HCEC 1CT (cell line): ENCODE data around the gene MUSK.
A peak's percentile ranks its signal among the peaks of the same experiment; 100 is the strongest.
"Not testable (repeated sequence)": the region's sequence is repeated elsewhere in the genome, so short reads cannot be mapped to it uniquely, and the experiment has no call there.

Experiments used
- DNase-seq: peaks from one replicate; pipeline ENCODE4 v3.0.0-alpha.2; 2017

Gene MUSK

GRCh38 chr9:110812886-110813285 lies 144.3 kb downstream of the MUSK start:
- DNase-seq = no peak

GRCh38 chr9:110814159-110814558 lies 145.6 kb downstream of the MUSK start:
- no peak for DNase-seq

GRCh38 chr9:110815361-110815760 lies 146.8 kb downstream of the MUSK start:
- no peak for DNase-seq

GRCh38 chr9:110820381-110820780 lies 151.8 kb downstream of the MUSK start:
- no peak for DNase-seq

GRCh38 chr9:110821064-110821463 lies 152.5 kb downstream of the MUSK start:
- DNase-seq = no peak

- DNase-seq = not testable (repeated sequence)
Measured at GRCh38 chr9:110825129-110825528, 156.5 kb downstream of the MUSK start.

- DNase-seq = no peak
Measured at GRCh38 chr9:110825950-110826349, 157.4 kb downstream of the MUSK start.

GRCh38 chr9:110826400-110826799 lies 157.8 kb downstream of the MUSK start:
- DNase-seq = not testable (repeated sequence)

- peak; percentile 64 for DNase-seq
Measured at GRCh38 chr9:110828264-110828663, 159.7 kb downstream of the MUSK start.

- DNase-seq = no peak
Measured at GRCh38 chr9:110830495-110830894, 161.9 kb downstream of the MUSK start.

- peak; percentile 71 for DNase-seq
Measured at GRCh38 chr9:110832926-110833325, 164.3 kb downstream of the MUSK start.

- peak; percentile 93 for DNase-seq
Measured at GRCh38 chr9:110835404-110835803, 166.8 kb downstream of the MUSK start.

- peak; percentile 36 for DNase-seq
Measured at GRCh38 chr9:110835859-110836271, 167.3 kb downstream of the MUSK start.

- no peak for DNase-seq
Measured at GRCh38 chr9:110837401-110838005, 168.9 kb downstream of the MUSK start.

- no peak for DNase-seq
Measured at GRCh38 chr9:110842169-110842568, 173.6 kb downstream of the MUSK start.

GRCh38 chr9:110842986-110843385 lies 174.4 kb downstream of the MUSK start:
- peak; percentile 46 for DNase-seq

GRCh38 chr9:110844121-110844520 lies 175.5 kb downstream of the MUSK start:
- no peak for DNase-seq

GRCh38 chr9:110846215-110846614 lies 177.6 kb downstream of the MUSK start:
- DNase-seq = peak; percentile 33

- peak; percentile 40 for DNase-seq
Measured at GRCh38 chr9:110847671-110848070, 179.1 kb downstream of the MUSK start.

GRCh38 chr9:110850401-110851135 lies 182.0 kb downstream of the MUSK start:
- DNase-seq = no peak
